ENCODE measurements around the gene TBXA2R.

TBXA2R gene

DNA sequence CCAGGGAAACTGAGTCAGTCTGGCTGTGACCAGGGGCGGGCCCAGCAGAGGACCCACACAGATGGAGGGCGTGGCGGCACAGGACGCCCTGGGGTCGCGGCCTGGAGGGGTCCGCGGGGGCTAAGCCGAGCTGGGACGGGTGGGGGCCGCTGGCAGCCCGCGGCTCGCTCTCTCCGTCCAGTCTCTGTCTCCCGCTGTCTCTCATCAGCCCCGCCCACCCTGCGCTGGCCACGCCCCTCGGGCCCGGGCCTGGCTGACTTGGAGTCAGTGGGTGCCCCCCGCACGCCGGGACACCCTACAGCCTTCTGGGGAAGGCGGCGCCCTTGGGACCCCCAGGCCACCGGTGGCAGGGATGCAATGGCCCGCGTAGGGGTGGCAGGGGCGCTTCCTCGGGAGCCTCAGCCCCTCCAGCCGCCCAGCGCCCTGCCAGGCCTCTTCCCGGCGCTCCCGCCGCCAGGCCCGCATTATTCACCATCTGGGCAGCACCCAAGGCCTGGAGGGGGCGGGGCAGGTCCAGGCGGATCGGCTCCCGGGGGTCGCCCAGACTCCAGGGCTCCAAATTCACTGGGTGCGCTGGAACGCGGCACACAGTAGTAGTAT lies at the start of gene TBXA2R:
TBXA2R (minus strand) TSS at position 186 of the 600 bp plus-strand sequence. CDS start 6,241 bp downstream, outside the sequence.
- no peaks in the 10 kb centered on the region for H3K9me2 ChIP-seq (replicated peaks; ENCODE audit: low read depth, low read length)
- H3K9me3 ChIP-seq (ENCODE audit: insufficient read depth, low read depth, low read length): no peaks in the 10 kb centered on the region
- H4K20me1 ChIP-seq (ENCODE audit: insufficient read depth, low read length, poor library complexity, severe bottlenecking): no peaks in the 10 kb centered on the region
- H3K9ac ChIP-seq (ENCODE audit: low read depth, low read length, poor library complexity, severe bottlenecking): no peak within 1 kb of the TSS
- H3K4me1 ChIP-seq (ENCODE audit: insufficient read depth, low read length, poor library complexity, severe bottlenecking): peaks cover 7% of the 10 kb centered on the region
- H3K4me2 ChIP-seq (ENCODE audit: low read depth, low read length, poor library complexity, severe bottlenecking): no peak within 1 kb of the TSS
- H3K36me3 ChIP-seq (ENCODE audit: insufficient read depth, low read length): peaks cover 4% of the 10 kb centered on the region; the same call in 1 of the 2 replicates
- no peak for TF ChIP-seq CTCF (conservative IDR thresholded peaks at IDR 0.05; ENCODE audit: low read length)
- TF ChIP-seq EZH2phosphoT487 (IDR thresholded peaks at IDR 0.05; ENCODE audit: borderline replicate concordance): no peak
- H3K4me3 ChIP-seq (ENCODE audit: low read length, poor library complexity, severe bottlenecking): no peak within 1 kb of the TSS
- H3K79me2 ChIP-seq (ENCODE audit: insufficient read depth, low read length): no peaks in the 10 kb centered on the region
- no peaks in the 10 kb centered on the region for H3K27me3 ChIP-seq (ENCODE audit: insufficient read depth, low read length, poor library complexity, severe bottlenecking)
- no peak within 1 kb of the TSS for H2AFZ ChIP-seq (ENCODE audit: low read length)
- no peaks in the 10 kb centered on the region for H3F3A ChIP-seq (ENCODE audit: low read depth)

DNA sequence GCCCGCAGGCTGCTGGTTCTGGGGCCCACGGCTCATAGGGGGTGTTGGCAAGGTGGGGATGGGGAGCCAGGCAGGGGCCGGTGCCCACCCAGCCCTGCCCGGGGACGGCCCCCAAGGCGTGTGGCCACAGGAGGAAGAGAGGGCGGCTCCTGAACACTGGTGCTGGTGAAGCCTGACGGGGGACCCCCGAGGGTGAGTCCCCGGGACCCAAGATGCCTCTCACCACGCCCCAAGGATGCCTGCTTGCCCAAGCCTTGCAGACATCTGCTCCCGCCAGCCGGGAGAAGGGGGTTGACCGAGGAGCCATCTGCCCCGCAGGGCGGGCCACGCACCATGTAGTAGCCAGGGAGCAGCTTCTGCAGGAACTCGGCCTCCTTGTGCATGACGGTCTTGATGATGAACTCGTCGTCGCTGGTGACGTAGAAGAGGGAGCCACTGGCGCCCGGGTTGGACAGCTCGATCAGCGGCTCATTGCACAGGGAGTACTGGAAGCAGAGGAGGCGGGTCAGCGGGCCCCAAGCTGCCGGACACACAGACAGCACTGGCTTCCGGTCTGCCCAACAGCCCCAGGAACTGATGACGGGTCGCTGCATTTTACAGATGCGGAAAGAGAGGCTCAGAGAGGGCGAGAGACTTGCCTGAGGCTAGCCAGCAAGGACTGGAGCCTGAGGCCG lies 49.5 kb upstream of the TBXA2R start:
- H3K9me3 ChIP-seq (ENCODE audit: insufficient read depth, low read depth, low read length): no peaks in the 10 kb centered on the region
- no peak overlapping the region for H3K9ac ChIP-seq (ENCODE audit: low read depth, low read length, poor library complexity, severe bottlenecking)
- H3K4me2 ChIP-seq (ENCODE audit: low read depth, low read length, poor library complexity, severe bottlenecking): no peak overlapping the region
- no peaks in the 10 kb centered on the region for H3F3A ChIP-seq (ENCODE audit: low read depth)
- H3K9me2 ChIP-seq (replicated peaks; ENCODE audit: low read depth, low read length): no peaks in the 10 kb centered on the region
- H3K4me3 ChIP-seq (ENCODE audit: low read length, poor library complexity, severe bottlenecking): no peak overlapping the region
- H3K27me3 ChIP-seq (ENCODE audit: insufficient read depth, low read length, poor library complexity, severe bottlenecking): no peaks in the 10 kb centered on the region
- no peaks in the 10 kb centered on the region for H3K4me1 ChIP-seq (ENCODE audit: insufficient read depth, low read length, poor library complexity, severe bottlenecking)
- peaks cover 4% of the 10 kb centered on the region; the same call in 1 of the 2 replicates for H3K36me3 ChIP-seq (ENCODE audit: insufficient read depth, low read length)
- TF ChIP-seq EZH2phosphoT487 (IDR thresholded peaks at IDR 0.05; ENCODE audit: borderline replicate concordance): no peak
- TF ChIP-seq CTCF (conservative IDR thresholded peaks at IDR 0.05; ENCODE audit: low read length): no peak
- H3K79me2 ChIP-seq (ENCODE audit: insufficient read depth, low read length): no peaks in the 10 kb centered on the region
- H4K20me1 ChIP-seq (ENCODE audit: insufficient read depth, low read length, poor library complexity, severe bottlenecking): no peaks in the 10 kb centered on the region
- no peak overlapping the region for H2AFZ ChIP-seq (ENCODE audit: low read length)

DNA sequence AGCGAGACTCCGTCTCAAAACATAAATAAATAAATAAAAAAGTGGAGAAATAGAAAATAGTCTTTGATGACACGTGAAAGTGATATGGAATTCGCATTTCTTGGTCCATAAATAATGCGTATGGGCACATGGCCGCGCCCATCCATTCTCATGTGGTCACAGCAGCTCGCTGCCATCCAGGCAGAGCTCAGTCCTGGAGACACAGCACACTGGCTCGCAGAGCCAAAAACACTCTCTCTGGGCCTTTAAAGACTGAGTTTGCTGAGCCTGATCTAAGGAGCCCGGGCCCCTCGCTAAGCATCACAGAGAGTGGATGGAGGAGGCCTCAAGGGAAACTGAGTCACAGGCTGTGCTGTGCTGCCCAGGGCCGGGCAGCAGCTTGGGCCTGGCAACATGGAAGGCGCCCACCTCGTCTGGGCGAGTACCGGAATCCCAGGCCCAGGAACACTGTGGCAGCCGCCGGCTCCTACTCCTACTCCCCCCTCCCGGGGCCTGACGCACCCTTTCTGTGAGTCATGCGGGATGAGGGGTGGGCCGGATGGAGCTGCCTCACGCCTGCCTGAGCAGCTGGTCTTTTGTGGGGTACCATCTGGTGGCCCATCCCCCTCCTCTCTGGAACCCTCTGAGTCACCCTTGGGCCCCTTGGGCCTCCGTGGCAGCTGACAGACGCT lies 48.9 kb upstream of the TBXA2R start:
- no peak overlapping the region for H3K4me2 ChIP-seq (ENCODE audit: low read depth, low read length, poor library complexity, severe bottlenecking)
- H3K36me3 ChIP-seq (ENCODE audit: insufficient read depth, low read length): peaks cover 4% of the 10 kb centered on the region; the same call in 1 of the 2 replicates
- no peaks in the 10 kb centered on the region for H3K9me2 ChIP-seq (replicated peaks; ENCODE audit: low read depth, low read length)
- H2AFZ ChIP-seq (ENCODE audit: low read length): no peak overlapping the region
- H3F3A ChIP-seq (ENCODE audit: low read depth): no peaks in the 10 kb centered on the region
- H4K20me1 ChIP-seq (ENCODE audit: insufficient read depth, low read length, poor library complexity, severe bottlenecking): no peaks in the 10 kb centered on the region
- TF ChIP-seq EZH2phosphoT487 (IDR thresholded peaks at IDR 0.05; ENCODE audit: borderline replicate concordance) (no peak), CTCF (conservative IDR thresholded peaks at IDR 0.05; ENCODE audit: low read length) (no peak)
- no peak overlapping the region for H3K9ac ChIP-seq (ENCODE audit: low read depth, low read length, poor library complexity, severe bottlenecking)
- no peaks in the 10 kb centered on the region for H3K9me3 ChIP-seq (ENCODE audit: insufficient read depth, low read depth, low read length)
- no peaks in the 10 kb centered on the region for H3K79me2 ChIP-seq (ENCODE audit: insufficient read depth, low read length)
- H3K27me3 ChIP-seq (ENCODE audit: insufficient read depth, low read length, poor library complexity, severe bottlenecking): no peaks in the 10 kb centered on the region
- no peaks in the 10 kb centered on the region for H3K4me1 ChIP-seq (ENCODE audit: insufficient read depth, low read length, poor library complexity, severe bottlenecking)
- no peak overlapping the region for H3K4me3 ChIP-seq (ENCODE audit: low read length, poor library complexity, severe bottlenecking)

All from Loucy (cell line).